Muscle layer of duodenum (tissue), 2 donors: ENCODE results near the gene PLA2G6.

Source experiments
- H3K27ac ChIP-seq: one replicate; pipeline ENCODE4 v1.7.0; 2013; ENCODE audit warnings: mild to moderate bottlenecking, low read length
- H3K27me3 ChIP-seq: one replicate; pipeline ENCODE4 v1.7.0; 2013; ENCODE audit warnings: low read depth, mild to moderate bottlenecking, control low read depth, low read length
- H3K36me3 ChIP-seq, 2 donors: one replicate each; pipeline ENCODE4 v1.7.0; 2013; ENCODE audit warnings: low read length in 2 of 2, control low read depth in 1 of 2, mild to moderate bottlenecking in 1 of 2; ENCODE audit not compliant: insufficient read depth in 2 of 2, control insufficient read depth in 1 of 2
- H3K4me1 ChIP-seq, 2 donors: one replicate each; pipeline ENCODE4 v1.7.0; 2013; ENCODE audit warnings: low read length in 2 of 2, mild to moderate bottlenecking in 2 of 2, control low read depth in 1 of 2, moderate library complexity in 1 of 2; ENCODE audit not compliant: insufficient read depth in 2 of 2, control insufficient read depth in 1 of 2
- H3K4me3 ChIP-seq, 2 donors: one replicate each; pipeline ENCODE4 v1.7.0; 2013; ENCODE audit warnings: low read length in 2 of 2, low read depth in 1 of 2, mild to moderate bottlenecking in 1 of 2
- H3K9me3 ChIP-seq, 2 donors: one replicate each; pipeline ENCODE4 v1.7.0; 2013; ENCODE audit warnings: low read length in 2 of 2, control low read depth in 1 of 2, mild to moderate bottlenecking in 1 of 2; ENCODE audit not compliant: control insufficient read depth in 1 of 2
- donor health status: healthy.

The PLA2G6 gene

GRCh38 chr22:38201711-38202436, 20.2 kb upstream of the PLA2G6 start, which contains the start of gene MAFF:
Gene MAFF (plus strand): TSS chr22:38201994. CDS start chr22:38213854, 11,860 bp downstream.
- Histone ChIP-seq H3K4me3 (peak within 1 kb of the TSS; percentile 75 to 84), H3K36me3 (peaks cover 0 to 3% of the 10 kb centered on the region in 2 donors), H3K4me1 (peaks cover 13 to 20% of the 10 kb centered on the region in 2 donors), H3K27me3 (no peaks in the 10 kb centered on the region), H3K27ac (peak within 1 kb of the TSS; percentile 78), H3K9me3 (no peaks in the 10 kb centered on the region)

GRCh38 chr22:38201371-38201710, 19.7 kb upstream of the PLA2G6 start:
- Histone ChIP-seq H3K9me3 (no peaks in the 10 kb centered on the region), H3K36me3 (peaks cover 0 to 3% of the 10 kb centered on the region in 2 donors), H3K4me1 (peaks cover 13 to 20% of the 10 kb centered on the region in 2 donors), H3K4me3 (peak overlapping the region; percentile 34 to 39), H3K27ac (peak overlapping the region; percentile 69), H3K27me3 (no peaks in the 10 kb centered on the region)

- Histone ChIP-seq H3K4me1 (peaks cover 9 to 20% of the 10 kb centered on the region in 2 donors), H3K36me3 (peaks cover 0 to 3% of the 10 kb centered on the region in 2 donors), H3K27me3 (no peaks in the 10 kb centered on the region), H3K27ac (no peak overlapping the region), H3K4me3 (no peak overlapping the region), H3K9me3 (no peaks in the 10 kb centered on the region)
These were observed 18.4 kb upstream of the PLA2G6 start for GRCh38 chr22:38199826-38200559.

- Histone ChIP-seq H3K27me3 (no peaks in the 10 kb centered on the region), H3K27ac (no peak overlapping the region), H3K4me3 (no peak overlapping the region), H3K36me3 (peaks cover 0 to under 1% of the 10 kb centered on the region in 2 donors), H3K4me1 (peaks cover 0 to 6% of the 10 kb centered on the region in 2 donors), H3K9me3 (no peaks in the 10 kb centered on the region)
These were observed 15.3 kb upstream of the PLA2G6 start for GRCh38 chr22:38196791-38197419.

- peaks cover 0 to 6% of the 10 kb centered on the region in 2 donors for H3K4me1 ChIP-seq
- H3K4me3 ChIP-seq: no peak overlapping the region
- no peak overlapping the region for H3K27ac ChIP-seq
These were observed 11.9 kb upstream of the PLA2G6 start for GRCh38 chr22:38193580-38193979.

GRCh38 chr22:38192475-38192863, 10.8 kb upstream of the PLA2G6 start:
- Histone ChIP-seq H3K9me3 (no peaks in the 10 kb centered on the region), H3K27ac (no peak overlapping the region), H3K36me3 (no peaks in the 10 kb centered on the region), H3K4me3 (no peak overlapping the region), H3K4me1 (peaks cover 0 to 6% of the 10 kb centered on the region in 2 donors), H3K27me3 (no peaks in the 10 kb centered on the region)

More at GRCh38 chr22:38193580-38193979, 11.9 kb upstream of the PLA2G6 start:
- no peaks in the 10 kb centered on the region for H3K9me3 ChIP-seq
- H3K27me3 ChIP-seq: no peaks in the 10 kb centered on the region
- H3K36me3 ChIP-seq: no peaks in the 10 kb centered on the region

GRCh38 chr22:38191731-38192474, 10.3 kb upstream of the PLA2G6 start:
- Histone ChIP-seq H3K4me1 (peaks cover 0 to 6% of the 10 kb centered on the region in 2 donors), H3K4me3 (no peak overlapping the region), H3K27ac (no peak overlapping the region), H3K36me3 (no peaks in the 10 kb centered on the region), H3K27me3 (no peaks in the 10 kb centered on the region), H3K9me3 (no peaks in the 10 kb centered on the region)

- no peaks in the 10 kb centered on the region for H3K27me3 ChIP-seq
- no peaks in the 10 kb centered on the region for H3K36me3 ChIP-seq
- H3K27ac ChIP-seq: no peak overlapping the region
- peaks cover 0 to 6% of the 10 kb centered on the region in 2 donors for H3K4me1 ChIP-seq
- no peak overlapping the region for H3K4me3 ChIP-seq
- no peaks in the 10 kb centered on the region for H3K9me3 ChIP-seq
These were observed 9.4 kb upstream of the PLA2G6 start for GRCh38 chr22:38191055-38191454.

GRCh38 chr22:38190581-38190980, 9.0 kb upstream of the PLA2G6 start:
- Histone ChIP-seq H3K4me3 (no peak overlapping the region), H3K4me1 (peaks cover 0 to 6% of the 10 kb centered on the region in 2 donors), H3K27me3 (no peaks in the 10 kb centered on the region), H3K36me3 (no peaks in the 10 kb centered on the region), H3K27ac (no peak overlapping the region), H3K9me3 (no peaks in the 10 kb centered on the region)

- H3K36me3 ChIP-seq: no peaks in the 10 kb centered on the region
- H3K4me1 ChIP-seq: no peaks in the 10 kb centered on the region
- no peaks in the 10 kb centered on the region for H3K9me3 ChIP-seq
- H3K27ac ChIP-seq: no peak overlapping the region
- no peak overlapping the region for H3K4me3 ChIP-seq
- H3K27me3 ChIP-seq: no peaks in the 10 kb centered on the region
These were observed 7.5 kb upstream of the PLA2G6 start for GRCh38 chr22:38189104-38189503.
